HG02884 (cell line): ENCODE data around the gene ARL5C.
A peak's percentile ranks its signal among the peaks of the same experiment; 100 is the strongest.
"Not testable (repeated sequence)": the region's sequence is repeated elsewhere in the genome, so short reads cannot be mapped to it uniquely, and the experiment has no call there.

Source experiments
- ATAC-seq: cut with Tn5 transposase; IDR thresholded peaks from one replicate; pipeline ENCODE4 v1.9.1; 2021; ENCODE audit warnings: mild to moderate bottlenecking, moderate library complexity; ENCODE audit not compliant: unreplicated experiment

Gene ARL5C

GRCh38 chr17:39168503-39168902 lies 2.5 kb upstream of the ARL5C start:
- not testable (repeated sequence) for ATAC-seq

GRCh38 chr17:39167476-39167875 lies 1.5 kb upstream of the ARL5C start:
- no peak for ATAC-seq

DNA sequence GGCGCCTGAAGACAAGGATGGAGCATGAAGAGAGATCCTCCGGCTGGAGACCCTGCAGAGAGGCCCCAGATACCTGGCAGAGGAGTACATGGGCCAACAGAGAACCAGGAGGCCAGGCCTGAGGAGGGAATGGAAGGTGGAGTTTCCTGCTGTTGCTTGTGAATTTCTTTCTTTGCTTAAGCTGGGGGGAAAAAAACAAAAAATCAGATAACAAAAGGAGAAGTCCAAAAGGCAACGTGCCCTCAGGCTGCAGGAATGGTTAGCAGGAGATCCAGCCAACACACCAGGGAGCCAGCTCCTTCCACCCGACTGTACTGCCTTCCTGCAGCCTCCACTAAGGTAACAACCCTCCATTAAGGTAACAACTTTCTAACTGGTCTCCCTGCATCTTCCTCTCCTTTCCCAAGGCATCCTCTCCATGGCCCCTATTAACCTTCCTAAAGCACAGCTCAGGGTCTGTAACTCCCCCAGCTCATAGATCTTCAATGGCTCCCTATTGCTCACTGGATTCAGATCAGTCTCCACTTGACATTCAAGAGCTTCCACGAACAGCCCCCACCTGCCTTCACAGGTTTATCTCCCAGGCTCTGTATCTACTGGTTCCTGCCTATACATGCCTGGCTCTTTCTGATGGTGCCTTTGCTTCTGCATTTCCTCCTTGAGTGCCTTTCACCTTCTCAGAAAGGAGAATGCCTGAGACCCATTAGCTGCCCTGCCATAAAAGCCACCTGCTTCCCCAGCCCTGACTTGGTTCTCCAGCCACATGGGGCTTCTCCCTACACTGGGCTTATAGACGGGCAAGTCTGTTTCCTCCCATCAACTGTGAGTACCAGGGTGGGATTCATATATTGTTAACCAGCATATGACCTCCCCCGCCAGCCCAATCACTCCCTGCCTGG lies 725 bp upstream of the ARL5C start:
- ATAC-seq: no peak

DNA sequence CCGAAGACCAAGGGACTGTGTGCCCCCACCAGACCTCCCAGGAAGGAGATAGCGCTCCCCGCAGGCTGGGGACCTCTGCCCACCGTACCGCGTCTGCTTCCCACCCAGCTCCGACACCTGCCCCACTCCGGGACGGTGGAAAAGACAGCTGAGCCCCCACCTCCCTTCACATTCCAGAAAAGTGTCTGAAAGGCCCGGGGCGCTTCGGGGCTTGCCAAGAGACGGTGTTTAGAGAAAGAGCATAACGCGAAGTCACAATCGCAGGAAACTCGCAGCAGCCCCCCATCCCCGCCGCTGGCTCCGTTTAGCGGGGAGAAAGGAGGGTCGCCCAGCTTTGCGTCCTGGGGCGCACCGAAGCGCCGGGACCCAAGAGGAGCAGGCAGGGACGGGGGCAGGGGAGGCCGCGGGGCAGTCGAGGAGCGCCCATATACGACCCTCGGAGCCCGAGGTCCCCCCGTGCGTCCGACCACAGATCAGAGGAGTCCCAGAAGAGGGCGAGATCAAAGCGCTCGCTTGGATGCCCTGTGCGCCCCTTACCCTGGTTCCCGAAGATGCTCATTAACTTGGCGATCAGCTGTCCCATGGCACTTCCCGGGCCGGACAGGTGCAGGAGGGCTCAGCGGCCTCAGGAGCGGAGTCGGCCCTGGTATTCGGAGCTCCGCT lies 652 bp downstream of the ARL5C start:
- no peak for ATAC-seq

GRCh38 chr17:39164675-39165143 lies 1.3 kb downstream of the ARL5C start:
- ATAC-seq: peak; percentile 78

- ATAC-seq: no peak
These were observed 4.0 kb downstream of the ARL5C start for GRCh38 chr17:39161962-39162361.

GRCh38 chr17:39158623-39159022 lies 7.3 kb downstream of the ARL5C start:
- ATAC-seq: no peak

DNA sequence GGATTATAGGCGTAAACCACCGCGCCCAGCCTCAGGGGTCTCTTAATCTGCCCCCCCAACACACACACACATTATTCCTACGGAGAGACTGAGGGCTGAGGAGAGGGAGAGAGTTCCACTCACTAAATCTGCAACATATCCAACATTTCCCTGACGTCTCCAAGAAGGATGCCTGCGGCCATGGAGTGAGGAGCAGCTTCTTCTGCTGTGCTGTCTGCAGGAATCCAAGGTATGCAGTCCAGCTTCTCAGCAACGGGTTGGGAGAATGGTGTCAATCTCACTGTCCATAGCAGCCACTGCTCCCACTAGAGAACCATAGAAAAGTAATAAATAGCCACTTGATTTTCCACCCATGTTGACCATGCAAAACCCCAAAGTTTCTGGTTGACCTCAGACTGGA lies 9.5 kb downstream of the ARL5C start:
- ATAC-seq: no peak

DNA sequence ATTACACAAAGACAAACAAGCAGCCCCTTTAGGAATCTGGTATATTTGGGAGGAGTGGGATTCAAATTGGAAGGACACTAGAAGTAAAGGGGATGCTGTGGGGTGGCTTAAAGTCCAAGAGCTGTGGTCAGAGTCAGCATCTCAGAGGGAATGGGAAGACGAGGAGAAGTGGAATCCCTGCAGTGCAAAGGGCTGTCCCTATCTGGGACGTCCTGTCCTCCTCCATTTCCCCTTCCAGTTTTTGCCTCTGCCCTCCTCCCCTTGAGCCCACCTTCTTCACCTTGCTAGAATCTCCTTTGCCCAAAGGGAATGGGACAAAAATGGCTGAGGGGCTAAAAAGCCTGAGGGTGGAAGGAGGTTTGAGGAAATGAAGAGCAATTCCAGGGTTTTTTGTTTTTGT lies 10.3 kb downstream of the ARL5C start:
- ATAC-seq: no peak

DNA sequence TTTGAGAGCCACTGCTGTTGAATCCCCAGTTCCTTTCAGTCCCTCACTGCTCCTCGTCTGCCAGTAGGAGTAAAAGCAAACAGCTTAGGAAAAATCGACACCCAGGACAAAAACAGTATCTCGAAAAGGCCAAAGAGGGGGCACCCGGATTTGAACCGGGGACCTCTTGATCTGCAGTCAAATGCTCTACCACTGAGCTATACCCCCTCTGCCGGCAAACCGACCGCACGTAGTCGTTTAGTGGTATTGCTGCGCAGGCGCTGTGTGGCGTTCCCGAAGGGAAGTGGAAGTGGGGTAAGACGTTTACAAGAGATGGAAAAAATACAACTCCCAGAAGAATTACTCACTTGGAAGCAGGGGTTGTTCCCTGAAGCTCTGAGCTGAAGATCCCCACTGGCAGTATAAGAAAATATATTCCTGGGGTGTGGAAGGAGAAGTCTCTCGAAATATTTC lies 12.3 kb downstream of the ARL5C start:
- no peak for ATAC-seq

DNA sequence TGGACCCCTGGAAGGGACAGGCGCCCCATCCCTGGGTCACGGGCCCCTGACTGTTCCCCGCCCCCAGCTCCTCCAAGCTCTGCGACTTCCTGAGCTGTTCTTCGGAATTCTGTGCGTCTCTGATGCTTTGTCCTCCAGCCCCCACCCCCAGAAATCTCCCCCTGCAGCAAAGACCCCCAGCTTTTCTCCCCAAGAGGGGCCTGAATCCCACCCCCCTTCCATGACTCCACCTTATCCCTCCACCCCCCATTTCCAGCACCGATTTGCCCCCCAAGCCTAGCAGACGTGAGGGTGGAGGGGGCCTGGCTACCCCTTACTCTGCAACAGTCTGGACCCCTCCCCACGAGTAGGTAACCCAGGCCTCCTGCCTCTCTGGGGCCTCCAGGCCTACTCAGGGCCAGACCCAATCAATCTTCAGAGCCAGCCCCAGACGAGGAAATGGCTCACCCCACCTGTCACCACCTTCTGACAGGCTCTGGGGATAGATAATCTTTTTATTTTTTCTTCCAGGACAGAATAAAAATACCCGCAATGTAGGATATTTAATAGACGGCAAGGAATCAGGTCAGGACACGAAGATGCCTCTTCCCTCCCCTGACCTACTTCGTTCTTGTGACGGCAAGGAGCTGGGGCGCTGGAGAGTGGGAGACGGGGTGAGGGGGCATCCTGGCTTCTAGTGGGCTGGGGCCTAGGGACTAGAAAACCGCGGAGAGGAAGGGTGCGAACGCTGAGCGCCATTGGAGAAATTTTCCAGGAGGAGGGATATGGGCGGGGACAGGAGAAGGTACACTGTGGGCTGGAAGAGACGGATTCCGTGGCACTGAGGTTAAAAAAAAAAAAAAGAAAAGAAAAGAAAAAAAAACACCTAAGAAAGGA lies 13.8 kb downstream of the ARL5C start:
- ATAC-seq: no peak

GRCh38 chr17:39151150-39151942 lies 14.6 kb downstream of the ARL5C start, which contains the start of gene PLXDC1:
Gene PLXDC1, minus strand, starts transcription at chr17:39151637. Its CDS starts 200 bp downstream, at chr17:39151437.
- ATAC-seq: no peak

DNA sequence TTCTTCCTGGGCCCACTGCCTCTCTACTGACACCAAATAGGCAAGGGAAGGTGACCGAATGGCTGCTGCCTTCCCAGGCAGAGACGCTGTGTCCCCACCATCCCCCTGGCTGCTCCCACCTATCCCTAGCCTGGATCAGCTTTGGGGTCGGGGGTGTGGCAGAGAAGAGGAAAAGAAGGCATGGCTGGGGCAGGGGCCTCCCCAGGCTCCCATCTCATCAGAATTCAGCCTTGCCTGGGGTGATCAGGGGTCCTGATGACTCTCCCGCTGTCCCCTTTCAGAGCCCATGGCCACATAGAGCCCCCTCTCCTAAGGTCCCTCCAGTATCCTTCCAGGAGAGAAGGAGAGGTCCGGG lies 15.2 kb downstream of the ARL5C start:
- ATAC-seq: no peak

DNA sequence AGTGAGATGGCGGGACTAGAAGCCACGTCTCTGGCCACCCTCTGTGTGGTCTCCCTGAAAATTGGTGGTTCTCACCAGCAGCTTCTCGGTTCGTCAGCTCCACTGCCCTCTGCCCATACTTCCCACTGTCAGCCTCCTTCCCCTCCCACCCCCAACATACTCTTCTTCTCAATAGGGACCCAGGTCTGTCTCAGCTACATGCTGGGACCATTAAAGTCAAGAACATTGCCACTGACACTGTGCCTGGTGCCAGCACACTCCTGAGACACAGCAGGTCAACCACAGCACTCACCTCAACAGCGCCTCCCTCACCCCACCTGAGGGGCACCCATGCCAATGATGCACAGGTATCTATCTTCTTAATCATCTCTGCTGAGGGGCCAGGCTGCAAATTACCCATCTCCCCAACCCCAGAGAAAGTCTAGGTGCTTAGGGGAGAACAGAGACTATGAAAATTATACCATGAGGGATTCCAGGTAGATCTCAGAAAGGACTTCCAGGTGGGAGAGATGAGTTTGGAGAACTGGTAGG lies 15.8 kb downstream of the ARL5C start:
- ATAC-seq: no peak

DNA sequence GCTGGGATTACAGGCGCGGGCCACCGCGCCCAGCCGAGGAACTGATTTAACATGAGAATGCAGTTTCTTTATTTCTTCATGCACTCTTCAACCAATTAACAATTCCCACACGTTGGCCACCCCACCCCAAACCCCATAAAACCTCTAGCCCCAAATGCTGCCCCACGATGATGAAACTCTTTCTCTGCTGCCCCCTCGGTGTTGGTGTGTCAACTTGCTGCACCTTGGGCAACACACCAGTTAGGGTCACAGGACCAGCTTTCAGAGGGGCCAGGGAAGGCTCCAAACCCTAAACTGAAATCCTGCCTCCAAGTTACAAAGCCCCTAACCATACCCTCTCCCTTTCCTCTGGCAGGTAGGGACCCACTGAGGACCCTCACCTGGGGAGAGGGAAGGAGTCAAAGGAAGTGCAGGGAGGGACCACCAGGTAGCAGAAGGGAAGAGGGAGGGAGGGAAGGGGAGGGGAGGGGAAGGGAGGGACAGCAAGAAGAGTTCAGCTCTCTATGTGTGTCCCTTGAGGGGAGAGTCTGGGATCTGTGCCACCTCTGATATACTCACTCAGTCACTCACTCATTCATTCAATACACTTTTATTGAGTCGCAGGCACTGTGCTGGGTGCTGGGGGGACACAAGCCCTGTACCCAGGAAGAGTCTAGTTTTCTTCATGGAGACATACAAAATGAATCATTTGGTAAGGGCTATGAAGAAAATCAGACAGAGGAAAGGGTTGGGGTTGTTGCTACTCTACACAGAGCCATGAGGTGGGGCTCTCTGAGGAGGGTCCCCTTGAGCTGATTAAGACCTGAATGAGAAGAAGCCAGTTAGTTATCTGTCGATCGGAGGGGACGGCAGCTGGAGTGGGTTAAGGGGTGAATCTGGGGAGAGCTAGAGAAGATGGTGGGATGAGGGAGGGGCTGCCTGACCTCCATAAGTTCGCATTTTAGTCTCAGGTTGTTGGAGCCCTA lies 18.5 kb downstream of the ARL5C start:
- no peak for ATAC-seq

- ATAC-seq: no peak
These were observed 19.7 kb downstream of the ARL5C start for GRCh38 chr17:39146273-39146672.

- no peak for ATAC-seq
These were observed 20.8 kb downstream of the ARL5C start for GRCh38 chr17:39145143-39145542.

GRCh38 chr17:39144416-39144840 lies 21.5 kb downstream of the ARL5C start:
- no peak for ATAC-seq

- ATAC-seq: no peak
These were observed 22.3 kb downstream of the ARL5C start for GRCh38 chr17:39143552-39144093.
